Measurements from ENCODE around the gene HACD3. TPM values are rescaled to one million over a fixed set of nuclear protein-coding genes. Genes with fewer than 3 reads are reported as not detected.

The HACD3 gene
- total and polyA plus RNA-seq, 2 donors (not counting 1 experiment from before 2014, with no cell fraction given) = 80.7 to 95.6 TPM

DNA sequence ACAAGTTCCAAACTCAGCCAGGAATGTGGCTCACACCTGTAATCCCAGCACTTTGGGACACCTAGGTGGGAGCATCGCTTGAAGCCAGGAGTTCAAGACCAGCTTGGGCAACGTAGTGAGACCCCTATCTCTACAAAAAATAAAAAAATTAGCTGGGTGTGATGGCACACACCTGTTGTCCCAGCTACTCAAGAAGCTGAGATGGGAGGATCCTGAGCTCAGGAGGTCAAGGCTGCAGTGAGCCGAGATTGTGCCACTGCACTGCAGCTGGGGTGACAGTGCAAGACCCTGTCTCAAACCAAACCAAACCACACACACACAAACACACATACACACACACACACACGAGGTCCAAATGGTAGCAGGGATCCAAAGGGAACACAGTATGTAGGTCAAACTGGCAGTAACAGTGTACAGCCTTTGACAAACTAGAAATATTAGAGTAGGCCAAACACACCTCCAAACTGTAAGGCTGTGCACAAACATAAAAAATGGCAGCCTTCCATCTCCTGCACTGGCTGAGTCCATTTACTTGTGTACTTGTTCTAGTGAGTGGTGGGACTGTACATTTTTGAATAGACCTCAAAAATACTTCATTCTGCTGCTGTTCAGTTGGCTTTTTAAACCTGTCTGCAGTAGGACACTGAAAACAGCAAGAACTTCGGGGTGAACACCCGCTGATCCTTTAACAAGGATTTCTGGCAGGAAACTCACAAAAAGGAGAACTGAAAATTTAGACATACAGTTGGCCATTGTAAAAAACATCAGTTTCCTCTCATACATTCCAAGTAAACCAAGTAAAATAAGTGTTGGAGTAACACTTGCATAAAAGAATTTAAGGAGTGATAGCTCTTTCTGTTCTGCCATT lies 47.1 kb downstream of the HACD3 start:
- H3K79me2 ChIP-seq (ENCODE audit: control insufficient read depth, insufficient read depth, low read length) = no peaks in the 10 kb centered on the region
- TF ChIP-seq, protein P1, sequence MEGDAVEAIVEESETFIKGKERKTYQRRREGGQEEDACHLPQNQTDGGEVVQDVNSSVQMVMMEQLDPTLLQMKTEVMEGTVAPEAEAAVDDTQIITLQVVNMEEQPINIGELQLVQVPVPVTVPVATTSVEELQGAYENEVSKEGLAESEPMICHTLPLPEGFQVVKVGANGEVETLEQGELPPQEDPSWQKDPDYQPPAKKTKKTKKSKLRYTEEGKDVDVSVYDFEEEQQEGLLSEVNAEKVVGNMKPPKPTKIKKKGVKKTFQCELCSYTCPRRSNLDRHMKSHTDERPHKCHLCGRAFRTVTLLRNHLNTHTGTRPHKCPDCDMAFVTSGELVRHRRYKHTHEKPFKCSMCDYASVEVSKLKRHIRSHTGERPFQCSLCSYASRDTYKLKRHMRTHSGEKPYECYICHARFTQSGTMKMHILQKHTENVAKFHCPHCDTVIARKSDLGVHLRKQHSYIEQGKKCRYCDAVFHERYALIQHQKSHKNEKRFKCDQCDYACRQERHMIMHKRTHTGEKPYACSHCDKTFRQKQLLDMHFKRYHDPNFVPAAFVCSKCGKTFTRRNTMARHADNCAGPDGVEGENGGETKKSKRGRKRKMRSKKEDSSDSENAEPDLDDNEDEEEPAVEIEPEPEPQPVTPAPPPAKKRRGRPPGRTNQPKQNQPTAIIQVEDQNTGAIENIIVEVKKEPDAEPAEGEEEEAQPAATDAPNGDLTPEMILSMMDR (conservative IDR thresholded peaks at IDR 0.05 in 1 of 2, IDR thresholded peaks at IDR 0.05 in 1 of 2; ENCODE audit: low read depth in 1 of 2, low read length in 2 of 2) = no peak
- no peak for TF ChIP-seq EZH2 (IDR thresholded peaks at IDR 0.05; ENCODE audit: low read length, missing control alignments)
- no peak overlapping the region for H3K4me2 ChIP-seq (ENCODE audit: extremely low read depth, insufficient read depth, low read length)
- H2AFZ ChIP-seq (ENCODE audit: low read length) = no peak overlapping the region
- no peak overlapping the region for H3K9ac ChIP-seq (ENCODE audit: insufficient read depth, low read length)
- H3K4me1 ChIP-seq (ENCODE audit: control insufficient read depth, extremely low read depth, insufficient read depth, low read length) = peaks cover 2% of the 10 kb centered on the region
- H3K36me3 ChIP-seq (ENCODE audit: control insufficient read depth, insufficient read depth, low read length) = peaks cover 13% of the 10 kb centered on the region
- no peaks in the 10 kb centered on the region for H3K27me3 ChIP-seq (ENCODE audit: control insufficient read depth, insufficient read depth, low read length)
- H3K27ac ChIP-seq (ENCODE audit: insufficient read depth, low read length) = no peak overlapping the region
- H3K4me3 ChIP-seq (replicated peaks in 1 of 4; ENCODE audit: control extremely low read depth in 1 of 4, insufficient read depth in 1 of 4, low read depth in 3 of 4, low read length in 4 of 4) = no peak overlapping the region
- peak in 1 of 2 donors; percentile 59 for DNase-seq (ENCODE audit: low read depth in 2 of 2)
- no peaks in the 10 kb centered on the region for H3K9me3 ChIP-seq (ENCODE audit: control insufficient read depth, insufficient read depth, low read depth, low read length)
- H4K20me1 ChIP-seq (ENCODE audit: control insufficient read depth, extremely low read depth, insufficient read depth, low read length) = no peaks in the 10 kb centered on the region

DNA sequence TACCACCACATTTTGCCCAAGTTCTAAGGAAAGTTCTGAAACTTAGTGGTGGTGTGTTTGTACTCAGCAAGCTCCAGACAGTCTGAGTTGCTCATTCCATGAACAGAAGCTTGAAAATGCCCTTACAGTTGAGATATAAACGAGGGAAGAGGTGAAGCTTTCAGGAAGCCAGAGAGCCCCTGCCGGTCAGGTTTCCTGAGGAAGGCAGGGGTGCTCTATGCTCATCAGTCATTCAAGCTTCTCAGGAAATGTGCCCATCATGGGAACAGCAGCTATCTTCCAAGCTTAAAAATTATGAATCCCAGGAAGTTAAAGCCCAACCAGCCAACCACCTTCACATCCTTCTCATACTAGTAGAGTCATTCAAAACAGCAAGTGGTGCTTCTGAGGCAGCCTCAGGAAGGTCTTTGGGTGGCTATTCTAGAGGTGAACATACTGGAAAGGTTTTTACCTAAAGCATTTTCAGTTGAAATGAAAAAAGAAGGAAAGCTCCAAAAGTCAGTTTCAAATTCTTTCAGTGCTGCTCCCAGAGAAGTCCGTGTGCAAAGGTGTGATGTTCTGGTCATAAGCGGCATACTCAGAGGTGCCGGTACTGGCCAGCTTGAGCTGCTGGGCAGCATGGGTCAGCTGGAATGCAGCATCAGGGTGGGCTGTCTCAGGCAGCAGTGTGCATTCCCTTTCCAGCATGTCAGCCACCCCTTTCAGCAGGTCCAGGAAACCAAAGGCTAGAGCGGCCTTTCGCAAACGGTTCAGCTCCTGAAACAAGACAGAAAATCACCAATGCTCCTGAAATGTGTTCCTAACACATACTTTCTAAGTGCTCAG lies 48.9 kb downstream of the HACD3 start:
- no peak for DNase-seq (ENCODE audit: low read depth in 2 of 2)
- no peak overlapping the region for H3K27ac ChIP-seq (ENCODE audit: insufficient read depth, low read length)

More for the DNA sequence above, 48.9 kb downstream of the HACD3 start:
- H3K36me3 ChIP-seq (ENCODE audit: control insufficient read depth, insufficient read depth, low read length) = peaks cover 12% of the 10 kb centered on the region
- no peaks in the 10 kb centered on the region for H4K20me1 ChIP-seq (ENCODE audit: control insufficient read depth, extremely low read depth, insufficient read depth, low read length)
- no peak overlapping the region for H3K9ac ChIP-seq (ENCODE audit: insufficient read depth, low read length)
- peaks cover 2% of the 10 kb centered on the region for H3K4me1 ChIP-seq (ENCODE audit: control insufficient read depth, extremely low read depth, insufficient read depth, low read length)
- H3K79me2 ChIP-seq (ENCODE audit: control insufficient read depth, insufficient read depth, low read length) = no peaks in the 10 kb centered on the region
- no peaks in the 10 kb centered on the region for H3K27me3 ChIP-seq (ENCODE audit: control insufficient read depth, insufficient read depth, low read length)
- TF ChIP-seq, protein P1 (conservative IDR thresholded peaks at IDR 0.05 in 1 of 2, IDR thresholded peaks at IDR 0.05 in 1 of 2; ENCODE audit: low read depth in 1 of 2, low read length in 2 of 2) = no peak
- TF ChIP-seq EZH2 (IDR thresholded peaks at IDR 0.05; ENCODE audit: low read length, missing control alignments) = no peak
- H3K4me3 ChIP-seq (replicated peaks in 1 of 4; ENCODE audit: control extremely low read depth in 1 of 4, insufficient read depth in 1 of 4, low read depth in 3 of 4, low read length in 4 of 4) = no peak overlapping the region
- H3K4me2 ChIP-seq (ENCODE audit: extremely low read depth, insufficient read depth, low read length) = no peak overlapping the region
- no peak overlapping the region for H2AFZ ChIP-seq (ENCODE audit: low read length)
- no peaks in the 10 kb centered on the region for H3K9me3 ChIP-seq (ENCODE audit: control insufficient read depth, insufficient read depth, low read depth, low read length)
